Gastrocnemius medialis (tissue), 4 donors: ENCODE results near the gene FXYD7. TPM values are rescaled to one million over a fixed set of nuclear protein-coding genes. Genes with fewer than 3 reads are reported as not detected.
"Not testable (repeated sequence)": the region's sequence is repeated elsewhere in the genome, so short reads cannot be mapped to it uniquely, and the experiment has no call there.

Source experiments
- ATAC-seq, 2 donors: fragments of 150-250 bp; one replicate each; pipeline ENCODE4 v1.9.1; 2016
- DNase-seq, 2 donors: peaks; one replicate each; pipeline ENCODE4 v3.0.0-alpha.2; 2019
- H3K27ac ChIP-seq, 4 donors: fragments of 200-600 bp; sonication (generic); 1 replicate in 1 of 4; 2 replicates in 3 of 4; pipeline ENCODE4 v1.5.1; 2016 to 2018; ENCODE audit warnings: mild to moderate bottlenecking in 2 of 4, moderate library complexity in 1 of 4
- H3K27me3 ChIP-seq, 3 donors: fragments of 200-600 bp; sonication (generic) in 2 of 3; 1 replicate in 1 of 3; 2 replicates in 2 of 3; pipeline versions ENCODE4 v1.5.1 to v1.6.0; 2016 to 2019; ENCODE audit warnings: mild to moderate bottlenecking in 1 of 3, moderate library complexity in 1 of 3
- H3K36me3 ChIP-seq, 2 donors: fragments of 200-600 bp; sonication (generic) in 1 of 2; one replicate each; pipeline ENCODE4 v1.5.1; 2017 to 2018
- H3K4me1 ChIP-seq, 2 donors: fragments of 200-600 bp; sonication (generic) in 1 of 2; one replicate each; pipeline ENCODE4 v1.5.1; 2016 to 2017; ENCODE audit warnings: mild to moderate bottlenecking in 2 of 2
- H3K4me3 ChIP-seq, 4 donors: fragments of 200-600 bp; sonication (generic) in 3 of 4; 1 replicate in 1 of 4; 2 replicates in 3 of 4; pipeline ENCODE4 v1.5.1; 2016 to 2019; ENCODE audit warnings: mild to moderate bottlenecking in 2 of 4
- H3K9me3 ChIP-seq, 3 donors: fragments of 200-600 bp; sonication (generic) in 2 of 3; 1 replicate in 1 of 3; 2 replicates in 2 of 3; pipeline ENCODE4 v1.5.1; 2016 to 2019
- CTCF ChIP-seq, 5 experiments: fragments of 450-650 bp in 3 of 5; fragments of 200-600 bp in 2 of 5; sonication (generic) in 2 of 5; IDR thresholded peaks in 4 of 5; conservative IDR thresholded peaks in 1 of 5; 1 replicate in 4 of 5; 2 replicates in 1 of 5; pipeline ENCODE4 v1.5.1; 2016 to 2019; ENCODE audit warnings: antibody characterized with exemption in 5 of 5, mild to moderate bottlenecking in 3 of 5, moderate library complexity in 3 of 5
- POLR2A ChIP-seq, 2 donors: fragments of 450-650 bp; IDR thresholded peaks; one replicate each; pipeline ENCODE4 v1.6.1; 2017; ENCODE audit warnings: antibody characterized with exemption in 2 of 2, mild to moderate bottlenecking in 2 of 2, moderate library complexity in 2 of 2
- in situ Hi-C, 4 donors: fragments of 200-750 bp; cut with MboI; loops; one replicate each; pipeline versions ENCODE4 v1.15.0 to v1.8.0; 2017; ENCODE audit warnings: low sequenced_read_pairs in 4 of 4
- intact Hi-C: fragments of 100-400 bp; cut with DNase I; formaldehyde crosslinking; loops from one replicate; pipeline ENCODE4 v1.15.1; 2023; ENCODE audit warnings: low total_unique reads
- total RNA-seq, 4 donors: library from RNA; depleted of rRNA; stranded (reverse); fragments of >200 nt; gene quantifications; one replicate each; pipeline versions ENCODE4 v1.1.0 to v1.2.3, GENCODE V29; 2016

Gene FXYD7
- total RNA-seq, 4 donors from 2014 or later, result 0.40 TPM; not detected in 3

GRCh38 chr19:35150445-35150844, 7.4 kb downstream of the FXYD7 start:
- Histone ChIP-seq H3K27me3 (peaks cover 24 to 30% (median 24%) of the 10 kb centered on the region in 3 donors), H3K36me3 (no peaks in the 10 kb centered on the region), H3K9me3 (no peaks in the 10 kb centered on the region), H3K4me1 (peaks cover 0 to 10% of the 10 kb centered on the region in 2 donors), H3K27ac (no peak overlapping the region), H3K4me3 (no peak overlapping the region)
- DNase-seq (no peak), ATAC-seq (no peak)
- intact Hi-C loops, result no loop called here
- TF ChIP-seq CTCF (IDR thresholded peaks at IDR 0.05 in 4 of 5, conservative IDR thresholded peaks at IDR 0.05 in 1 of 5) (no peak), POLR2A (IDR thresholded peaks at IDR 0.05) (no peak)
- in situ Hi-C loops, result loop anchor here in 1 of 4 donors (10.0 kb wide), 1 partner anchor 114 kb away; the partner anchor contains the start of gene USF2

- Histone ChIP-seq H3K27me3 (peaks cover 30 to 41% (median 34%) of the 10 kb centered on the region in 3 donors), H3K4me1 (peaks cover 0 to 10% of the 10 kb centered on the region in 2 donors), H3K9me3 (no peaks in the 10 kb centered on the region), H3K36me3 (no peaks in the 10 kb centered on the region), H3K4me3 (no peak overlapping the region), H3K27ac (no peak overlapping the region)
- no peak for TF ChIP-seq POLR2A (IDR thresholded peaks at IDR 0.05)
- intact Hi-C loops, result no loop called here
- in situ Hi-C loops, result loop anchor here in 1 of 4 donors (10.0 kb wide), 1 partner anchor 113 kb away; the partner anchor contains the start of gene USF2
- no peak for ATAC-seq
- DNase-seq, result no peak
These were observed 8.4 kb downstream of the FXYD7 start for GRCh38 chr19:35151273-35152065.

GRCh38 chr19:35153129-35153522, 10.1 kb downstream of the FXYD7 start:
- H3K27ac ChIP-seq, ATAC-seq, H3K9me3 ChIP-seq, DNase-seq, H3K4me3 ChIP-seq, intact Hi-C loops, H3K36me3 ChIP-seq: not testable (repeated sequence)
- H3K27me3 ChIP-seq, result peaks cover 30 to 53% (median 35%) of the 10 kb centered on the region in 3 donors
- in situ Hi-C loops, result loop anchor here in 1 of 4 donors (10.0 kb wide), 1 partner anchor 112 kb away; the partner anchor contains the start of gene USF2
- peaks cover 0 to 10% of the 10 kb centered on the region in 2 donors for H3K4me1 ChIP-seq

GRCh38 chr19:35153701-35154524, 10.9 kb downstream of the FXYD7 start:
- in situ Hi-C loops, result loop anchor here in 1 of 4 donors (10.0 kb wide), 1 partner anchor 111 kb away; the partner anchor contains the start of gene USF2
- no peaks in the 10 kb centered on the region for H3K9me3 ChIP-seq
- H3K27me3 ChIP-seq, result peaks cover 30 to 53% (median 39%) of the 10 kb centered on the region in 3 donors
- intact Hi-C loops, result no loop called here
- no peak for DNase-seq
- ATAC-seq, result no peak
- TF ChIP-seq POLR2A (IDR thresholded peaks at IDR 0.05) (no peak), CTCF (IDR thresholded peaks at IDR 0.05 in 4 of 5, conservative IDR thresholded peaks at IDR 0.05 in 1 of 5) (peak in 4 of 5 experiments; percentile 26 to 51 (median 44))
- no peaks in the 10 kb centered on the region for H3K36me3 ChIP-seq
- peaks cover 0 to 10% of the 10 kb centered on the region in 2 donors for H3K4me1 ChIP-seq
- H3K27ac ChIP-seq, result peak overlapping the region; percentile 68 to 77 (median 74)
- peak overlapping the region; percentile 53 to 69 (median 56) for H3K4me3 ChIP-seq

GRCh38 chr19:35154525-35155406, 11.7 kb downstream of the FXYD7 start, which contains the start of gene FXYD5:
FXYD5 (plus strand) TSS chr19:35154735; CDS start chr19:35155551, 816 bp downstream.
- peak in 1 of 2 donors; percentile 59 for ATAC-seq
- intact Hi-C loops, result loop anchor here (5.0 kb wide), 1 partner anchor 48 kb away; no protein-coding TSS in a partner anchor
- peaks cover 30 to 53% (median 39%) of the 10 kb centered on the region in 3 donors for H3K27me3 ChIP-seq

More at GRCh38 chr19:35154525-35155406, 11.7 kb downstream of the FXYD7 start, which contains the start of gene FXYD5:
- Histone ChIP-seq H3K9me3 (no peaks in the 10 kb centered on the region), H3K27ac (peak within 1 kb of the TSS; percentile 68 to 77 (median 74)), H3K4me1 (peaks cover 0 to 10% of the 10 kb centered on the region in 2 donors), H3K4me3 (peak within 1 kb of the TSS; percentile 53 to 69 (median 56)), H3K36me3 (no peaks in the 10 kb centered on the region)
- peak in 1 of 2 donors; percentile 32 for DNase-seq
- TF ChIP-seq POLR2A (IDR thresholded peaks at IDR 0.05) (peak; percentile 12 to 33), CTCF (IDR thresholded peaks at IDR 0.05 in 4 of 5, conservative IDR thresholded peaks at IDR 0.05 in 1 of 5) (peak in 1 of 5 experiments; percentile 13)
- in situ Hi-C loops, result loop anchor here in 1 of 4 donors (10.0 kb wide), 1 partner anchor 110 kb away; the partner anchor contains the start of gene USF2
